A204.1 (cell line): ENCODE data around the gene LUZP1.

Experiments
- FAIRE-seq: peaks from 2 replicates; lab custom pipeline; 2012; peaks lifted over from hg19 to GRCh38; lab: Jason Lieb, UNC

LUZP1 gene

DNA sequence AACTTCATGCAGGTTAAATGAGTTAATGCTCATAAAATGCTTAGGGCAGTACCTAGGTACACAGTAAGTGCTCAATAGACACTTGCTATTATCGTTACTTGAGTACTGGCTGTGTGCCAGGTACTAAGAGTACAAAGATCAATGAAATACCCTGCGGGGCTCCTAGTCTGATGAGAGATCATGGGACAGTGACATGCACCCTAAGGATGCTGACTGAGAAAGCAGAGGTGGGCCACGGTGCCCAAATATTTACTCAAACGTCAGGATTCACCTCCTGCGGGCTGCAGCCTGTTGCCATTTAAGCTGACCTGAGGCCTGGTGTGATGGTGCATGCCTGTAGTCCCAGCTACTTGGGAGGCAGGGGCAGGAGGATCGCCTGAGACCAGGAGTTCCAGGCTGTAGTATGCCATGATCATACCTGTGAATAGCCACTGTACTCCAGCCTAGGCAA lies 19.8 kb upstream of the LUZP1 start:
- FAIRE-seq: no peak

DNA sequence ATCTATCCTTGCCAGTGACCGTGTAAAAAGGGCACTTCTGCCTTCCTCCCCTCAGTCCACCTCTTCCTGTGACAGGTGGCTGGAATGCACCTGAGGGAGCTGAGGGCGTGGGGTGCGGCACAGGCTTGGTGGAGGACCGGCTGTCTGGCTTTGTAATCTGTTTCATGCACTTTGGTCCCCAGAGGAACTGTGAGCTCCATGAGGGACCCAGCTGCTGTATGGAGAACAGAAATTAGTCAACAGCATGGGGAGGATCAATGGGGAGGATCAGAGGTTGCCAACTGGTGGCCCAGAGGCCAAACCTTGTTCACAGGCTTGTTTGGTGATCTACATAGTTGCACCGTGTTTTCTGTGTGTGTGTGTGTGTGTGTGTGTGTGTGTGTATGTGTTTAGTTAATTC lies 19.0 kb upstream of the LUZP1 start:
- no peak for FAIRE-seq

DNA sequence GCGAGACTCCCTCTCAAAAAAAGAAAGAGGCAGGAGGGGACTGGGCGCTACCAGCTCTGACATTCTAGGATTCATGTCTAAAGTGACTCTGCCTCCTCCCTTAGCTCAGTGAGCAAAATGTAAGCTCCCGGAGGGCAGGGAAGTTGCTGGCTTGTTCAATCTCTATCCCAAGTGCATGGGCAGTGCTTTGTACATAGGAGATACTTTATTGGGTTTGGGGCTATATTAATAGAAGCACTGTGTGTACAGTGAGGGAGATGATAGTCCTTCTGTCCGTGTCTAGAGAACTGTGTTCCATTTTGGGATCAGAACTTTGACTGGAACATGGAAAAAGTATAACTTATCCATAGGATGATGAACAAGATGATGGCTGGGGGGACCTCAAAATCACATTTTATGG lies 16.7 kb upstream of the LUZP1 start:
- no peak for FAIRE-seq

DNA sequence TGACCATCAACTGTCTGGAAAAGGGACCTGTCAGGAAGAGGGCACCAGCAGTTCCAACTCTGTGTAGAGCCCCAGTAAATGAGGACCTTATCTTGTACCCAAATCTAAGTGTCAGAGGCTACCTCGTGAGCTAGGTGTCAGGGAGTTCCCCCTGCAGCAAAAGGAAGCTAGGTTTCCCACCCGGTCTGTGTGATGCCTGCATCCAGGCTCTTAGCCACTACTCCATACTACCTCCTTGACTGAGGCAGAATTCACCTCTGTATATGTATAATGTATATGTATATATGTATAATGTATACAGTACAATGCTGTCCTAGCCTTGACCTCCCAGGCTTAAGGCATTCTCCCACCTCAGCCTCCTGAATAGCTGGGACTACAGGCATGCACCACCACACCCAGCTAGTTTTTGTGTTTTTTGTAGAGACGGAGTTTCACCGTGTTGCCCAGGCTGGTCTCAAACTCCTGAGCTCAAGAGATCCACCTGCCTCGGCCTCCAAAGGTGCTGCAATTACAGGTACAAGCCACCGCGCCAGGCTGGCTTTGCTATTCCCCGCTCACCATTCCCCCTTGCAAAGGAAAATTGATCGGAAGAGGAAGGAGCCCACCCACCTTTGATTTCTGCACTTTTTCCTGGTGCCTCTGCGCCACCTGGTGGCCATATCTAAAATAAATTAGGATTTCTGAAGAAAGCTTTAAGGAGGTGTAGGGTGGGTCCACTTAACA lies 15.7 kb upstream of the LUZP1 start:
- FAIRE-seq: no peak

DNA sequence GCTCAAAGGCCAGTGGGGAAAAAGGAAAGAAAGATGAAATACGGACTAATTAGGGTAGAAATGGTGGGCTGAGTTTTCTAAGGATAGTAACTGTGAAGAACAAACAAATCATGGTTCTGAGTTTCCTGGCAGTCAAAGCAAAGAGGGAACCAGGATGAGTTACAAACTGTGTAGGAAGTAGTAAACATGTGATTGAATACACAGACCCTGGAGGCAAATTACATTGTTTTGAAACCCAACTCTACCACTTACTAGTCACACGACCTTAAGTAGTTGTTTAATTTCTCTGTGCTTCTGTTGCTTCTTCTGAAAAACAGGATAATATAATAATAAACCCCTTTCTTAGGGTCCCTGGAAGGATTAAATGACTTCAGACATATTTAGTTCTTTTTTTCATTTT lies 11.2 kb upstream of the LUZP1 start:
- FAIRE-seq: no peak

DNA sequence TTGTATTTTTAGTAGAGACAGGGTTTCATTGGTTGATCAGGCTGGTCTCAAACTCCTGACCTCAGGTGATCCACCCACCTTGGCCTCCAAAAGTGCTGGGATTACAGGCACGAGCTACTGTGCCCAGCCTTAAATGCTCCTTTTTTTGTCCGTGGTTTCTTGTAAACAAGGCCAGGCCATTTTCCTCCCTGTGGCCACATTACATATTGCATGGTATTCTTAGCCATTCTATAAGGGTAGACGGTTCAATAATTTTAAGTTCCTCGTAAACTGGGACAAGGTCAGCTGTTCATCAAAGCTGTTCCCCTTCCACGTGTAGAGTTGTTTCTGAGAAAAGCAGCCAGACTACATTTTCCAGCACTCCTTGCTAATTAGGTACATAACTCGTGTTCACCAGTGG lies 10.3 kb upstream of the LUZP1 start:
- no peak for FAIRE-seq

DNA sequence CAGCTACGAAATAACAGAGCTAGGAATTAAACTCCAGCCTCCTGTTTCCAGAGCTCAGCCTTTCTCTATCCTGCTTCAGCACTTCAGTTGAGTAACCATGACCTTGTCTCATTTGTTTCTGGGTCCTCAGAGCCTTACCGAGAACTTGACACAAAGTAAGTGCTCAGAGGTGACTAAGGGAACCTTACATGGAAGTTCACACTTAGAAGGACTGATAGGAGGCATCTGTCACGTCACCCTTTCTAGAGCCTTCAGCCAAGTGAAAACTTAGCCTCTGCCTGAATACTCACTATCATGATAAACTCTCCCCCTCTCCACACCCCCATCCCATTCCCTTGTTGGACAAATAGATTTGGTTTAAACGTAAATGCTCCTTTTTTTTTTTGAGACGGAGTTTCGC lies 9.8 kb upstream of the LUZP1 start:
- FAIRE-seq: no peak

DNA sequence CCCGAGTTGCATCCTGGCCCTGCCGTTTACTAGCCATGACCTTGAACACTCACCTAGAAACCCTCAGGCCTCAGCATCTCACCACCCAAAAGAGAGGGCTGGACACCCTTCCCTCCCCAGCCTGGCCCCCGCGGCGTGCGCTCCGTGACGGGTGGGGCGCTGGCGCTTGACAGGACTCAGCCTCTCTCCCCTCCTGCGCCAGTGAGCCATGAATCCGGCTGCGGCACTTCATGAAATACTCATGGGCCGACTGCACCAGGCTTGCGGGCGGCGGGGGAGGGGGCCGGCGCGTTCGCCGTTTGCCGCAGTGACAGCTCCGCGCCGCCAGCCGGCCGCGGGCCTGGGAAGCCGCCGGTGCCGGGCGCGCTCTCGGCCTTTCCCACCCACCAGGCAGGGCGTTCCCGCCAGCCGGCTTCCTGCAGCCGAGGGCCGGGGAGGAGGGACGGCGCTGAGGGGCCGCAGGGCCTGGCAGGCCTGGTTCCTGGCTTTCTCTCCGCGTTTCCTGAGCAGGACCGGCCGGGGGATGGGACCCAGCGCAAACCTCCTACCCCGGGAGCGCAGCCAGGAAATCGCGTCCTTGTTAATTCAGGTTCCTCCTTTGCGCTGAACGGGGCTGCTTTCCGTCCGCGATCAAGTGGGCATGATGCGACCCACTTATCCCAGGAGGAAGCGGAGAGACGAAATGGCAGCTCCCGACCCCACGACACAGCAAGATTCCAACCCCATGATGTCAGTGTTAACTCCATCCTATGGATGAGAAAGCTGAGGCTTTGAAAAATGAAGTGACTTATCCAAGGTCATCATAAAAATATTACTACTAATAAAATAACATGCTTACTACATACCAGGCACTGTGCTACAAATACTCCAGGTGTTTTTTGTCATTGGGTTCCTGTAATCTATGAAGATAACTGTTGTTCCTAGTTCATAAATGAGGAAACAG lies 9.1 kb upstream of the LUZP1 start:
- FAIRE-seq: no peak

DNA sequence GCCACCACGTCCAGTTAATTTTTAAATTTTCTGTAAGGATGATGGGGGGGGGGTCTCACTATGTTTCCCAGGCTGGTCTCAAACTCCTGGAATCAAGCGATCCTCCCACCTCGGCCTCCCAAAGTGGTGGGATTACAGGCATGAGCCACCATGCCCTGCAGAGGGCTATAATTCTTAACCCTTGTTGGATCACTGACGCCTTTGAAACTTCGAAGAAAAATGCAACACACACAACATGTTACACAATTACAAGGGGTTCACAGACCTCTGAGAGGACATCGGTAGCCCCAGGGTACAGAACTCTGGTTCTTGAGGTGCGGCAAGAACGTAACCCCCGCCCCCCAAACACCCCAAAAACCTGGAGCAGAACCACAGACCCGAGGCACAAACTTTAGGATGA lies 8.4 kb upstream of the LUZP1 start:
- FAIRE-seq: no peak

DNA sequence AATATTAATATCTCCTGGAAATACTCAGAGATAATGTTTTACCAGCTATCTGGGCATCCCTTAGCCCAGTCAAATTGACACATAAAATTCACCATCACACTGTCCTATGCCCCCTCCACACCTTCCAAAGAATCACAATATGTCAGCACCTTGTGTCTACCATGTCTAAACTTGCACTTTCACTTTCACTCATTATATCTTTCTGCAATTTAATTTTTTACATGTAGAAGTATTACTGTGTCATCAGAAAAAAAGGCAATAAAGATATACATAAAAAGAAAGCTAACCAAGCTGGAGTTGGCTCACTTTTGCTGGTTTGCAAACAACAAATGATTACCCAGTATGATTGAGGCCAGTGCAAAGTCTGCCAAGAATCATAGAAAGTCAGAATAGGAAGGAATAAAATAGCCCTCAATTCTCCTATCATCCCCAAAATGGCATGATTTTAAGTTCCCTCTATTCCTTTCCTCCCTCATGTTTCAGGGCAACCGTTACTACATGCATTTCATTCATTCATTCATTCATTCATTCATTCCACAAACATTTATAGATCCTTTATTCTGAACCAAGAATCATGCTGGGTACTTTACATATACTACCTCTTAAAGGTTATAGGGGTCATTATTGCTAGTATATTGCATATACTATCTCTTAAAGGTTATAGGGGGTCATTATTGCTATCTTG lies 5.9 kb upstream of the LUZP1 start:
- FAIRE-seq: no peak

DNA sequence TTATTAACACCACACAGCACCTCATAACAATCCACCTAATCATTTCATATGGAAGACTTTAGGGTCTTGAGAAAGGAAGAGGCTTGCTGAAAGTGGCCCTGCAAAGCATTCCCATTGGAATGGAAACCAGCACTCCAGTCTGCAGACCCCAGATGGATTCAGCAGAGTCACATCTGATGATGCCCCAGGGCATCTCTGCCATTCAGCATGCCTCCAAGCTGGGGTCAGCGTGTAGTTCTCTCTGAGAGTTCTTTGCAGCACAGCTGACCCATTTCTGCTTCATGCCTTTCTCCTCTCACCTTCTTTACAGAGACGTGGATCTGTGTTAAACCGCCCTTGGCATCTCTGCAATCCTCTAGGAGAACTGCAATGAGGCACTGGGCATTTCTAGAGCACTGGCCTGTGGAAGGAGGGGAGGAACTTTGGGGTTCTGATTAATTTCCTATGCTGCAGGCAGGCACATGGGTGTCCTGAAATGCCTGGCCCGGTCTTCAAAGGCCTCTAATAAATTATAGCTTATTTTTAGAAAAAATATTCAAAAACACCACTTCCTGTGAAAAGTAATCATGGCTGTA lies 2.6 kb upstream of the LUZP1 start:
- no peak for FAIRE-seq

DNA sequence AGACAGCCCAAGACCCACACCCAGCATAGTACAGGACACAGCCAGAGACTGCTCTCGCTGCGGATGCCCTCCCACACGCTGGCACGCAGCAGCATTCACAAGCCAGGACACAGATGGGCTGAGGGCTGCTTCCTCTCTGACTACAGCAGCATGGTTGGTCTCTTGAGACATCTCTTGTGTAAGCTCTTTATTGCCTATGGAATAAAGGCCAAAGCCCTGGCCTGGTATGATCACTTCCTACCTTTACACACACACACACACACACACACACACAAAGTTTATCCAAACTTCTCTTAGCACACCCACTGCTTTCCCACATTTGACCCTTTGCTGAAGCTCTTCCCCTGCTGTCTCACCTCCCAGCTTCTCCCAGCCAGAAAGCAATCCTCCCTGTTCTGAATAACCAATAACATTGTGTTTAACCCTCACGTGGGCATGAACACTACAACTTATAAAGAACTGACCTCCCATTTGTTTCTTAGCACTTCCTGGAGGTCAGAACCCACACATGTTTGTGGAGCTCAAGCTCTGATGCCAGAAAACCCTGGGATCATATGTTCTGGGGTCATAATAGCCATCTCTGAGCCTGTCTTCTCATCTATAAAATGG lies 1.2 kb upstream of the LUZP1 start:
- FAIRE-seq: no peak

DNA sequence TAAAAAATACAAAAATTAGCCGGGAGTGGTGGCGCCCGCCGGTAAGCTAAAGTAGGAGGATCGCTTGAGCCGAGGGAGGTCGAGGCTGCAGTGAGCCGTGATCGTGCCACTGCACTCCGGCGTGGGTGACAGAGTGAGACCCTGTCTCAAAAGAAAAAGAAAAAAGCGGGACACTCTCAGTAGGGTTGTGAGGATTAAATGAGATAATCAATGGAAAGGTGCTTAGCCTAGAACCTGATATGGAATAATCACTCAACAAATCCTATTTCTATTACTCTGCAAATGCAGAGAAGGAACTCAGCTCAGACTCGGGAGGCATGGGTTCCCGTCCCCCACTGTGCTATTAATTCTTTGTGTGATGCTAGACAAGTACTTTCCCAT lies 529 bp upstream of the LUZP1 start:
- no peak for FAIRE-seq

DNA sequence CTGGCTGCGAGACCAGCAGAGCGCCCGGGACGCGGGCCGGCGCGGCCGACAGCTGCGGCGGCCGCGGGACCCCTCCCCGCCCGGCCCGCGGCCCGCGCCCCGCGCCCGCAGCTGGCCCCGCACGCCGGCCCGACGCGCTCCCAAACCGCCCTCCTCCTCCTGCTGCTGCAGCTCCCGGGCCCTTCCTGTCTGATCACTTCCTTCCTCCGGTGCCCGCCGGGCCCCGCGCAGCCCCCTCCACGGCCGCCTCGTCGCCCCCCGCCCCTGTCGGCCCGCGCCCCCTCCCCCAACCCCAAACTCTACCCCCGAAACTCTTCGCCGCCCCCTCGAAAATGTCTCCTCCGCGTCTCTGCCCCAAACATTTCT lies 594 bp downstream of the LUZP1 start:
- FAIRE-seq: no peak

DNA sequence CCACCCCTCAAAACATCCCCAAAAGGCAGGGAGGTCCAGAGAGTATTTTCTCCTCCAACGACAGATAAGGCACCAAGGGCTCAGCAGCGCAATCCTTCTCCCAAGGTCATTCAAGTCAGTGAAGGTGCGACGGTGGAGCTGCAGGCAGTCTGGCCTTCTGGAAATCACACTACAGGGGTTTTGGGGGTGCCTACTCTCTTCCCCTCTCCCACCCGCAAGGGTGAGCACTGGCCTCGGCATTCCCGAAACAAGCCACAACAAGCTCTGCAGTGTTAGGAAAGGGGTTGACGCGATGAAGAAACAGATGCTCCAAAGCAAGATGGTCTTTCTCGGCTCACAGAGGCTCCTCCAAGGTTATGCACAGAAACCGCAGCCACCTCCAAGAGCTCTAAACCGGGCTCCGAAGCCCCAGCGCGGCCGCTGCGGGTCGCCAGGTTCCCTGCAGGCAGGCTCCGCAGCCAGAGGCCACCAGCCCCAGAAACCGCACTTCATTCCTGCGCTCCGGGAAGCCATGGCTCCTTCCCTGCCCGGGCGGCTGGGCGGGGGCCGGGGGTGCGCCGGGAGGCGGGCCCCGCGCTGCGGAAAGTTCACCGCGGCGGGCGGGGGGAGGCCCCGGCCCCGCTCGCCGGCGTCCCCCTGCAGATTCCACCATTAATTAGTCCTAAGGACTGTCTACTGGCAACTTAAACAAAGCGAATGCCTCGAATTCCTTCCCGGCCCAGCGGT lies 1.1 kb downstream of the LUZP1 start:
- FAIRE-seq: no peak

DNA sequence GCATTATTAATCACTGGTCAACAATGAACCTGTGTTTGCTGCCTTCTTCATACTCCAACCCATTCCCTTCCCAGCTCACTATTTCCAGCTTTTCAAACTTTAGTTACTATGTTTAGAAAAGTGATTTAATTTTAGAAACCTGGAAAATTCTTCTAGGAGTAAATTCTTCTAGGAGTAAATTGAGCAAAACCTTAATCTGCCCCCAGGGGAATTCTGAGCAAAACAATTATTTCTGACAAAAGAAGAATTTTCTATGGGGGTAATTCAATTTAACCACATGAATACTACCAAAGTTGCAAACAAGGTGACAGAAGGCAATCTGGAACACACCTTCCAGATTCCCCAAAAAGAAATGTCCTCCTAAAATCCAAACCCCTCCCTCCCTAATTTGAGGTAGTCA lies 1.8 kb downstream of the LUZP1 start:
- FAIRE-seq: no peak

DNA sequence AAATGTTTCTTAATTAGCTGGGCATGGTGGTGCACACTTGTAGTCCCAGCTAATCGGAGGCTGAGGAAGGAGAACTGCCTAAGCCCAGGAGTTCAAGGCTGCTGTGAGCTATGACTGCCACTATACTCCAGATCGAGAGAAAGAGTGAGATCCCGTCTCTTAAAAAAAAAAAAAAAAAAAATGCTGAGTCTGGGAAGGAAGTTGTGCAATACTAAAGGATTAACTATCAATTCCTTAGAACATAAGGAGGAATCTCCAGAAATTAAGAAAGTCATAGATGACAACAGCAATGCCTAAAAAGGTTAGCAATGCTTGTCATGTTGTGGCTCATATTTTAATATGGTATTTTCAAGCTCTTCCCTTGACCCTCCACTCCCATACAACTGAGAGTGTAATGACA lies 5.3 kb downstream of the LUZP1 start:
- no peak for FAIRE-seq

DNA sequence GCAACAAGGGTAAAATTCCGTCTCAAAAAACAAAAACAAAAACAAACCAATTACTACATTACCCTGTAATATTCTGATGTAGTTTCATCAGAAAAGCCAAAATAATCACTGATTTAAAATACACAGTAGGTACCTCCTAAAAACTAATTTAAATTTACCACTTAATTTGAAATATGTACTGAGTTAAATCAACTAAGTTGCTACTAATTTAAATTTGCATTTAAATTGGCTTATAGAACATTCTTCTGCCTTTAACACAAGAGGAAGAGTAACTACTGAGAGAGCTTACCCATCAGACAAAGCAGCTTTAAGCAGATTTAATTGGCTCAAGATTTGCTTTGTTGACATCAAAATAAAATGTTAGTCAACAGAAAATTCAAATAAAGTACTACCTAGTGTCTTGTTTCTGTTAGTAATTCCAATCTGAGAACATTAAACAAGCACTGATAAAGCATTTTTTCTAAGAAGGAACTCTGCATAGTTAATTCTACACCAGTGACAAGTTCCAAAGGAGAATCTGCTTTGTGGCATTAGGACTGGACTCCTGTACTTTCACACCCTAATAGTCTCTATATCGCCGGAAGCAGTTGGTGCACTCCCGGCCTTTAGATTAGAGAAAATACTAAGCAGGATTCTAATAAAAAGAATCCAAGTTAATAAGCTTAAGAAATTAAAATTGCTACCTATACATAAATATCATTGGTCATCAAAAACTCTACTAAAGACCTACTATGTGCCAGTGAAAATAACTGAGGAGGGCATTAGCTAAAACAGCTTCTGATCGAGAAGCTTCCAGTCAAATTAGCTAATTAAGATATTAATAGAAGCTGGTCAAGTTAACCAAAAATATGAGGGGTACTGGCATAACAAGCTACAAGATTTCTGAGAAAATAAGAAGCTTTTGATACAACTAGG lies 8.4 kb downstream of the LUZP1 start:
- FAIRE-seq: no peak

DNA sequence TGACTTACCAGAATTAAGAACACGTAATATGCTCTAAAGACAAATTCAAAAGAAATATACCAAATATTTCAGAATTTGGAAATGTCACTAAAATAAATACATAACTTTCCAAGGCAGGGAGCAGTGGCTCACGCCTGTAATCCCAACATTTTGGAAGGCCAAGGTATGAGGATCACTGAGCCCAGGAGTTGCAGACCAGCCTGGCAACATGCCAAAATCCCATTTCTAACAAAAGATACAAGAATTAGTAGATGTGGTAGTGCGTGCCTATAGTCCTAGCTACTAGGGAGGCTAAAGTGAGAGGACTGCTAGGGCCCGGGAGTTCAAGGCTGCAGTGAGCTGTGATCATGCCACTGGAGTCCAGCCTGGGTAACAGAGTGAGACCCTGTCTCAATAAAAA lies 11.7 kb downstream of the LUZP1 start:
- no peak for FAIRE-seq

DNA sequence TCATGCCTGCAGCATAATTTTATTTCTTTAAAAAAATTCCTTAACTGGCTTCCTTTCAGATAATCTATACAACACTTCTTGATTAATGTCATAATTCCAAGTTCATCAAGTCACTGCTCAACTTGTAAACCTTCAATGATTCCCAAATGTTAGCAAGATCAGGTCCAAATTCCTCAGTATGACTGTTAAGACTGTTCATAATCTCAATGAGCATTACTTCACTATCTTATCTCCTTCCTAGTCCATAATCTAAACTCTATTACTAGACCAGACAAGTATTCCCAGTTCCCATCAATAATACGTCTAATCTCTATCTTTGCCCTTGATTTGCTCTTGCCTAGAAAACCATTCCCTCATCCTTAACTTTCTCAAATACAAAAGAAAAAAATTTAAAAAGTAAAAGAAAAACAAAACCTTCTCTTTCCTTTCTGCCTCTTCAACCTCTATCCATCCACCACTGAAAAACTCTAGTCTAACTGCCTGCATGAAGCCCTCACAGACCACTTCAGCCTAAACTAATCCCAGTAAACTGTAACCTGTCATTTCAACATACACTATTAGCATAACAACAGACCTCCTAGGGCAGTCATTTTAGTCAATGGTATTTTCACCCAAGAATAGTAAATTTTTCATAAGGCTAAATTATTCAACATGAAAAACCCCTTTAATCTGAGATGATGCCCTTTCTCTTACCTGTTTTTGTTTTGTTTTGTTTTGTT lies 15.5 kb downstream of the LUZP1 start:
- no peak for FAIRE-seq
